GM12891 (cell line): ENCODE data around the gene HPD.

Experiments
- POLR2A ChIP-seq: IDR thresholded peaks from 2 replicates; pipeline ENCODE4 v1.6.1; 2011; ENCODE audit warnings: low read depth, low read length, control low read depth
- POLR2AphosphoS5 ChIP-seq: IDR thresholded peaks from 2 replicates; pipeline ENCODE4 v1.6.1; 2011; ENCODE audit warnings: low read depth, low read length, control low read depth
- SPI1 ChIP-seq: IDR thresholded peaks from 2 replicates; pipeline ENCODE4 v1.6.1; 2011; ENCODE audit warnings: low read depth, low read length, control low read depth
- TAF1 ChIP-seq: IDR thresholded peaks from 2 replicates; pipeline ENCODE4 v1.6.1; 2011; ENCODE audit warnings: low read depth, low read length, control low read depth

DNA sequence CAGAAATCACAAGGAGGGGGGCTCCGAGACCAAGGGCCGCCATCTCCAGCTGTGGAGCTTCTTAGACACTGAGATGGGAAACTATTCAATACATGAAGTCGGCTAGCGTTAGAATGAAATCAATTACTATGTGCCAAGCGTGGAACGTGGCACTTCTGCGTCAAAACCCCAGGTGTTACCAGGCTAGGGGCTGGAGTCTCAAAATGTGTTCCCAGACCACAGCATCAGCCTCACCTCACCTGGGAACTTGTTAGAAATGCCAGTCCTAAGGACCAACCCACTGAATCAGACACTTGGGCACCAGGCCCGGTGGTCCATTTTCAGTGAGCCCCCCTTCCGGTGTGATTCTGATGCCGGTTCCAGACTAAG, 59.9 kb downstream of the HPD start:
- TF ChIP-seq POLR2A = no peak
- TF ChIP-seq POLR2AphosphoS5 = no peak
- no peak for TF ChIP-seq TAF1
- no peak for TF ChIP-seq SPI1
